NT2/D1 (cell line): ENCODE results near the gene HSPE1.

Experiments
- SUZ12 ChIP-seq: IDR thresholded peaks from 2 replicates; pipeline ENCODE4 v1.6.1; 2011; ENCODE audit not compliant: insufficient read length, insufficient read depth; ENCODE audit errors: extremely low read depth
- ZNF274 ChIP-seq: IDR thresholded peaks from 2 replicates; pipeline ENCODE4 v1.6.1; 2011; ENCODE audit warnings: mild to moderate bottlenecking, low read depth, low read length

DNA sequence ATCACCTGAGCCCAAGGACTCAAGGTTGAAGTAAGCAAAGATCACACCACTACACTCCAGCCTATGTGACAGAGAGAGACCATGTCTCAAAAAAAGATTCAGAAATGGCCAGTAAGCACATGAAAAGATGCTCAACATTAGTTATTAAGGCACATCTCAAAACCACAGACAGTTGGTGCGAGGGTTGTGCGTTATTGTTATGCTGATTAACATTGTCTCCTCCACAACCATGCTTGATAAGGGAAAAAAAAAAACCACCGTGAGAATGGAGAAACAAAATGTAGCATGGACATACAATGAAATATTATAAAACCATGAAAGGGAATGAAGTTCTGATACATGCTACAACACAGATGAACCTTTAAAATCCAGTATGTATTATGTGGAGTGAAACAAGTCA, 43.0 kb downstream of the HSPE1 start:
- no peak for TF ChIP-seq SUZ12
- TF ChIP-seq ZNF274 = no peak
